K562 (cell line): Measurements from ENCODE around the gene EHBP1. TPM values are rescaled to one million over a fixed set of nuclear protein-coding genes. Genes with fewer than 3 reads are reported as not detected.

ENCODE experiments used
- ATAC-seq: fragments of 200-7000 bp; cut with Tn5 transposase; 3 replicates; pipeline ENCODE4 v1.9.1; 2020; ENCODE audit warnings: moderate library complexity
- BruUV-seq: library from RNA; stranded (reverse); fragments of 400-500 nt; replicated peaks from 2 replicates; lab custom pipeline; 2021; lab: Mats Ljungman, UMichigan
- CTCF ChIA-PET: fragments of 300-600 bp; formaldehyde crosslinking; extraction: SDS; loops from one replicate; lab custom pipeline; 2021; ENCODE audit warnings: low intra/inter-chr PET ratio; lab: Yijun Ruan, JAX
- POLR2A ChIA-PET: fragments of 300-600, 350-650 bp; sonication (Branson Sonifier 250); formaldehyde crosslinking; extraction: SDS; loops from one replicate; lab custom pipeline; 2021; ENCODE audit warnings: antibody characterized with exemption, inconsistent platforms; lab: Yijun Ruan, JAX
- DNase-seq, 4 experiments: peaks; one replicate each; pipeline versions ENCODE4 v3.0.0 to v3.0.0-alpha.2; 2011 to 2018; ENCODE audit warnings: low spot score in 3 of 4, mixed read lengths in 3 of 4; ENCODE audit errors: extremely low read depth in 1 of 4
- FAIRE-seq: peaks from 2 replicates; lab custom pipeline; 2011; peaks lifted over from hg19 to GRCh38; lab: Jason Lieb, UNC
- H2AFZ ChIP-seq: 2 replicates; pipeline ENCODE4 v1.6.0; 2011; ENCODE audit warnings: low read depth, low read length, control low read depth, inconsistent platforms
- H3K27ac ChIP-seq: fragments of 200-600 bp; 3 replicates; pipeline ENCODE4 v1.8.0; 2011; ENCODE audit warnings: low read depth, mild to moderate bottlenecking, control low read depth, inconsistent platforms, low read length, moderate library complexity, mixed read lengths; ENCODE audit errors: extremely low read depth
- H3K27me3 ChIP-seq, 2 experiments: fragments of 300-600 bp in 1 of 2; 2 replicates in 1 of 2; 3 replicates in 1 of 2; pipeline versions ENCODE4 v1.6.0 to v1.8.0; 2011; ENCODE audit warnings: inconsistent platforms in 2 of 2, low read length in 2 of 2, mild to moderate bottlenecking in 1 of 2, mixed read lengths in 1 of 2, moderate library complexity in 1 of 2; ENCODE audit not compliant: control insufficient read depth in 2 of 2, insufficient read depth in 2 of 2
- H3K36me3 ChIP-seq: fragments of 300-600 bp; 3 replicates; pipeline ENCODE4 v1.8.0; 2011; ENCODE audit warnings: mild to moderate bottlenecking, low read length, inconsistent platforms; ENCODE audit not compliant: control insufficient read depth, insufficient read depth
- H3K4me1 ChIP-seq, 2 experiments: fragments of 200-600 bp in 1 of 2; replicated peaks in 1 of 2; 2 replicates in 1 of 2; 3 replicates in 1 of 2; pipeline versions ENCODE4 v1.5.1 to v1.8.0; 2011; ENCODE audit warnings: inconsistent platforms in 2 of 2, low read length in 2 of 2, mild to moderate bottlenecking in 1 of 2, mixed read lengths in 1 of 2, moderate library complexity in 1 of 2; ENCODE audit not compliant: control insufficient read depth in 2 of 2, insufficient read depth in 2 of 2
- H3K4me2 ChIP-seq: 2 replicates; pipeline ENCODE4 v1.6.1; 2011; ENCODE audit warnings: low read length, control low read depth, inconsistent platforms, mixed read lengths; ENCODE audit not compliant: insufficient read depth
- H3K4me3 ChIP-seq: fragments of 200-600 bp; sonication (generic), shearing (Covaris generic); 2 replicates; pipeline ENCODE4 v1.5.1; 2016; ENCODE audit warnings: control low read depth, inconsistent platforms
- H3K79me2 ChIP-seq: fragments of 200-600 bp; 3 replicates; pipeline ENCODE4 v1.8.0; 2011; ENCODE audit warnings: low read length, inconsistent platforms; ENCODE audit not compliant: control insufficient read depth, insufficient read depth
- H3K9ac ChIP-seq, 2 experiments: 2 replicates each; pipeline versions ENCODE4 v1.6.0 to v1.6.1; 2011; ENCODE audit warnings: low read depth in 2 of 2, low read length in 2 of 2, control low read depth in 1 of 2, inconsistent platforms in 1 of 2, mild to moderate bottlenecking in 1 of 2, mixed read lengths in 1 of 2; ENCODE audit not compliant: insufficient read depth in 1 of 2
- H3K9me1 ChIP-seq: one replicate; pipeline ENCODE4 v1.6.0; 2011; ENCODE audit warnings: inconsistent platforms, mild to moderate bottlenecking, low read length, moderate library complexity; ENCODE audit not compliant: control insufficient read depth, insufficient read depth
- H3K9me3 ChIP-seq: replicated peaks from 2 replicates; pipeline ENCODE4 v1.5.1; 2011; ENCODE audit warnings: low read depth, low read length, inconsistent platforms; ENCODE audit not compliant: control insufficient read depth, insufficient read depth
- H4K20me1 ChIP-seq: replicated peaks from 2 replicates; pipeline ENCODE4 v1.6.1; 2011; ENCODE audit warnings: low read length, inconsistent platforms, mixed read lengths; ENCODE audit not compliant: control insufficient read depth, insufficient read depth
- SIN3B ChIP-seq: fragments of 450-650 bp; IDR thresholded peaks from 2 replicates; pipeline ENCODE4 v1.6.1; 2017; ENCODE audit warnings: low read depth, mild to moderate bottlenecking, moderate library complexity
- STAT6 ChIP-seq: sonication (generic); formaldehyde crosslinking; IDR thresholded peaks from 2 replicates; pipeline ENCODE4 v1.8.1; 2023; ENCODE audit warnings: mild to moderate bottlenecking, missing genetic modification reagents
- in situ Hi-C: fragments of 300-500 bp; cut with MboI; formaldehyde crosslinking; loops from 4 replicates; pipeline ENCODE4 v1.15.0; 2018; ENCODE audit warnings: inconsistent platforms, mixed read lengths
- intact Hi-C: fragments of 100-400 bp; cut with micrococcal nuclease; formaldehyde crosslinking; loops from 2 replicates; pipeline ENCODE4 v1.14.2; 2022
- polyA plus RNA-seq, 8 experiments: library from polyadenylated mRNA; depleted of rRNA in 4 of 8; stranded (reverse) in 5 of 8; unstranded in 3 of 8; fragments of >200 nt; fragmentation: Nextera tagmentation in 2 of 8; fragmentation: Illumina TruSeq in 1 of 8; extraction: Ambion mirVana in 2 of 8; extraction: Trizol in 1 of 8; gene quantifications; 2 replicates each; pipeline versions ENCODE4 v1.2.1 to v1.2.3, GENCODE V29; 2011 to 2014; ENCODE audit warnings: inconsistent platforms in 1 of 8, missing spikeins in 1 of 8
- total RNA-seq, 7 experiments: library from RNA; depleted of rRNA in 6 of 7; stranded (reverse); fragments of >200 nt in 6 of 7; fragmentation: Illumina TruSeq in 2 of 7; extraction: Trizol in 2 of 7; gene quantifications; 2 replicates each; pipeline versions ENCODE4 v1.2.1 to v1.2.3, GENCODE V29; 2011 to 2021; ENCODE audit warnings: low replicate concordance in 1 of 7
- TF ChIP-seq, protein P1 (sequence below): fragments of 450-650 bp; formaldehyde crosslinking; IDR thresholded peaks from 2 replicates; pipeline ENCODE4 v1.4.0; 2020; ENCODE audit warnings: mild to moderate bottlenecking, mixed read lengths

The EHBP1 gene
- total and polyA plus RNA-seq, 9 of the 15 experiments (the other 6 are each of a cell fraction or from before 2014, with no cell fraction given): 8.9 to 26.6 (median 19.3) TPM

GRCh38 chr2:62719757-62720156 is 14.2 kb downstream of the EHBP1 start:
- no peak overlapping the region for H3K4me2 ChIP-seq
- DNase-seq (no peak), ATAC-seq (no peak), FAIRE-seq (no peak)
- H3K9me3 ChIP-seq: no peaks in the 10 kb centered on the region
- H3K27ac ChIP-seq: no peak overlapping the region
- H3K36me3 ChIP-seq: no peaks in the 10 kb centered on the region
- no peaks in the 10 kb centered on the region for H3K27me3 ChIP-seq
- no peak overlapping the region for H3K9ac ChIP-seq
- ChIA-PET CTCF (no interaction called here), POLR2A (no interaction called here)
- intact Hi-C loops: no loop called here
- no peaks in the 10 kb centered on the region for H3K9me1 ChIP-seq
- H2AFZ ChIP-seq: no peak overlapping the region
- TF ChIP-seq STAT6 (CRISPR knock-in tag): no peak
- no peaks in the 10 kb centered on the region for H3K4me1 ChIP-seq
- no peaks in the 10 kb centered on the region for H4K20me1 ChIP-seq
- no TSS peak for BruUV-seq
- H3K79me2 ChIP-seq: peaks cover 45% of the 10 kb centered on the region
- H3K4me3 ChIP-seq: no peak overlapping the region
- in situ Hi-C loops: no loop called here

- Histone ChIP-seq H3K36me3 (no peaks in the 10 kb centered on the region), H3K27me3 (no peaks in the 10 kb centered on the region), H3K4me1 (peaks cover 0 to 5% of the 10 kb centered on the region in 2 experiments; a peak in 3 of 5 replicates), H3K9ac (no peak overlapping the region), H3K4me2 (no peak overlapping the region), H3K4me3 (no peak overlapping the region), H3K9me1 (no peaks in the 10 kb centered on the region), H4K20me1 (peaks cover 10% of the 10 kb centered on the region), H2AFZ (no peak overlapping the region), H3K79me2 (peaks cover 50% of the 10 kb centered on the region), H3K27ac (no peak overlapping the region), H3K9me3 (no peaks in the 10 kb centered on the region)
- ATAC-seq (no peak), FAIRE-seq (no peak), DNase-seq (no peak)
- POLR2A ChIA-PET: no interaction called here
- intact Hi-C loops: no loop called here
- CTCF ChIA-PET: no interaction called here
- in situ Hi-C loops: no loop called here
- BruUV-seq: no TSS peak
- no peak for TF ChIP-seq SIN3B
- TF ChIP-seq, protein P1, sequence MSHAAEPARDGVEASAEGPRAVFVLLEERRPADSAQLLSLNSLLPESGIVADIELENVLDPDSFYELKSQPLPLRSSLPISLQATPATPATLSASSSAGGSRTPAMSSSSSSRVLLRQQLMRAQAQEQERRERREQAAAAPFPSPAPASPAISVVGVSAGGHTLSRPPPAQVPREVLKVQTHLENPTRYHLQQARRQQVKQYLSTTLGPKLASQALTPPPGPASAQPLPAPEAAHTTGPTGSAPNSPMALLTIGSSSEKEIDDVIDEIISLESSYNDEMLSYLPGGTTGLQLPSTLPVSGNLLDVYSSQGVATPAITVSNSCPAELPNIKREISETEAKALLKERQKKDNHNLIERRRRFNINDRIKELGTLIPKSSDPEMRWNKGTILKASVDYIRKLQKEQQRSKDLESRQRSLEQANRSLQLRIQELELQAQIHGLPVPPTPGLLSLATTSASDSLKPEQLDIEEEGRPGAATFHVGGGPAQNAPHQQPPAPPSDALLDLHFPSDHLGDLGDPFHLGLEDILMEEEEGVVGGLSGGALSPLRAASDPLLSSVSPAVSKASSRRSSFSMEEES (CRISPR knock-in tag): peak; percentile 24; the same call in 1 of the 2 replicates
Observed at GRCh38 chr2:62722679-62723078, 17.2 kb downstream of the EHBP1 start.
